ENCODE data around the gene COL2A1. TPM values are rescaled to one million over a fixed set of nuclear protein-coding genes. Genes with fewer than 3 reads are reported as not detected.

COL2A1 gene
- total RNA-seq, 3 donors from 2014 or later = 1.6 to 3.2 TPM; not detected in 1

DNA sequence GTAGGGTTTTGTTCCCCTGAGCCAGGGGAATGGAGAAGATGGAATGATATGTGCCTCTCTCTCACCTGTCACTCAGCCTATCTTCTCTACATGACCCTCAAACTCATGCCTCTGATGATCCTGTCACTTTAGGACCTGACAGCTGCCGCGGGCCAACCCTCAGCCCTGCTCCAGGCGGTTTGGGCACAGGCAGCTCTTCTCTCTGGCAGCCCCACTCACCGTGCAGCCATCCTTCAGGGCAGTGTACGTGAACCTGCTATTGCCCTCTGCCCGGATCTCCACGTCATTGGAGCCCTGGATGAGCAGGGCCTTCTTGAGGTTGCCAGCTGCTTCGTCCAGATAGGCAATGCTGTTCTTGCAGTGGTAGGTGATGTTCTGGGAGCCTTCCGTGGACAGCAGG, 30.4 kb downstream of the COL2A1 start:
- Histone ChIP-seq H3K9me3 (no peaks in the 10 kb centered on the region), H3K4me1 (no peaks in the 10 kb centered on the region), H3K27me3 (no peaks in the 10 kb centered on the region), H3K4me3 (no peak overlapping the region), H3K36me3 (no peaks in the 10 kb centered on the region), H3K27ac (no peak overlapping the region)
- TF ChIP-seq, protein P1, sequence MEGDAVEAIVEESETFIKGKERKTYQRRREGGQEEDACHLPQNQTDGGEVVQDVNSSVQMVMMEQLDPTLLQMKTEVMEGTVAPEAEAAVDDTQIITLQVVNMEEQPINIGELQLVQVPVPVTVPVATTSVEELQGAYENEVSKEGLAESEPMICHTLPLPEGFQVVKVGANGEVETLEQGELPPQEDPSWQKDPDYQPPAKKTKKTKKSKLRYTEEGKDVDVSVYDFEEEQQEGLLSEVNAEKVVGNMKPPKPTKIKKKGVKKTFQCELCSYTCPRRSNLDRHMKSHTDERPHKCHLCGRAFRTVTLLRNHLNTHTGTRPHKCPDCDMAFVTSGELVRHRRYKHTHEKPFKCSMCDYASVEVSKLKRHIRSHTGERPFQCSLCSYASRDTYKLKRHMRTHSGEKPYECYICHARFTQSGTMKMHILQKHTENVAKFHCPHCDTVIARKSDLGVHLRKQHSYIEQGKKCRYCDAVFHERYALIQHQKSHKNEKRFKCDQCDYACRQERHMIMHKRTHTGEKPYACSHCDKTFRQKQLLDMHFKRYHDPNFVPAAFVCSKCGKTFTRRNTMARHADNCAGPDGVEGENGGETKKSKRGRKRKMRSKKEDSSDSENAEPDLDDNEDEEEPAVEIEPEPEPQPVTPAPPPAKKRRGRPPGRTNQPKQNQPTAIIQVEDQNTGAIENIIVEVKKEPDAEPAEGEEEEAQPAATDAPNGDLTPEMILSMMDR (IDR thresholded peaks at IDR 0.05) = no peak
- TF ChIP-seq POLR2AphosphoS5 (IDR thresholded peaks at IDR 0.05) (no peak), POLR2A (IDR thresholded peaks at IDR 0.05) (no peak)
- intact Hi-C loops (cut with DNase I; ENCODE audit: low total_unique reads) = no loop called here
- no peak for DNase-seq (ENCODE audit: low spot score in 2 of 2)

DNA sequence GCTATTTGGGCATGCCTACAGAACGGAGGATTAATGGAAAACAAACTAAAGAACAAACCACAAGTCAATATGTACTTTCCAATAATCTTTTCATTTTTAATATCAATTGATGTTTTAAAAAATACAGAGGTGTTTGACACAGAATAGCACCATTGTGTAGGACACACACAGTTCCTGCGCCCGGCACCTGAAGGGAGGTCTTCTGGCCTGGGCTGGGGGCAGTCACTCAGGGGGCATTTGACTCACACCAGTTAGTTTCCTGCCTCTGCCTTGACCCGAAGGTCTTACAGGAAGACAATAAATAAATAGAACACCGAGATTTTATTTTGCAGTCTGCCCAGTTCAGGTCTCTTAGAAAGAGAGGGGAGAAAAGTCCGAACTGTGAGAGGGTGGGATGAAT, 31.4 kb downstream of the COL2A1 start:
- H3K27ac ChIP-seq = no peak overlapping the region
- no peak for TF ChIP-seq POLR2A (IDR thresholded peaks at IDR 0.05)
- no peak for TF ChIP-seq POLR2AphosphoS5 (IDR thresholded peaks at IDR 0.05)
- TF ChIP-seq, protein P1 (IDR thresholded peaks at IDR 0.05) = no peak
- intact Hi-C loops (cut with DNase I; ENCODE audit: low total_unique reads) = no loop called here
- DNase-seq (ENCODE audit: low spot score in 2 of 2) = no peak
- H3K36me3 ChIP-seq = no peaks in the 10 kb centered on the region
- no peaks in the 10 kb centered on the region for H3K4me1 ChIP-seq
- no peak overlapping the region for H3K4me3 ChIP-seq
- H3K9me3 ChIP-seq = no peaks in the 10 kb centered on the region
- H3K27me3 ChIP-seq = no peaks in the 10 kb centered on the region

DNA sequence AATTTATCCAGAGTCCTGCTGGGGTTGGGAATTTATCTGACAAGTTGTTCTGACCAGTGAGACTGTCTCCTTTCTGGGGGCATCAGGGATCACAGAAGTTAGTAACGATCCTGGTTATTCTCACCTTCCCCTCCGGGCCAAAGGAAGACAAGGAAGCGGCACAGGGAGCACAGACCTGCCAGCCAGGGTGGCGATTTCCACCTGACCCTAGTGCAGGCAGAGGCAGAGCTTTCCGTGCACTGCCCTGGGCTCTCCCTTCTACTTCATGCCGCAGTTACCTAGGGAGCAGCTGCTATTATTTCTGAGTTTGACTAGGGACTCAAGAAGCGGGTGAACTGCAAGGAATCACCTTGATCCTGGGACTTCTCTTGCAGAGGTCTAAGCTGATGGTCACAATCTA, 33.4 kb downstream of the COL2A1 start:
- no peaks in the 10 kb centered on the region for H3K27me3 ChIP-seq
- DNase-seq (ENCODE audit: low spot score in 2 of 2) = no peak
- H3K36me3 ChIP-seq = no peaks in the 10 kb centered on the region
- H3K4me1 ChIP-seq = no peaks in the 10 kb centered on the region
- H3K4me3 ChIP-seq = no peak overlapping the region
- H3K9me3 ChIP-seq = no peaks in the 10 kb centered on the region
- no peak overlapping the region for H3K27ac ChIP-seq
- intact Hi-C loops (cut with DNase I; ENCODE audit: low total_unique reads) = no loop called here
- TF ChIP-seq POLR2AphosphoS5 (IDR thresholded peaks at IDR 0.05) (no peak), POLR2A (IDR thresholded peaks at IDR 0.05) (no peak)
- TF ChIP-seq, protein P1 (IDR thresholded peaks at IDR 0.05) = no peak

DNA sequence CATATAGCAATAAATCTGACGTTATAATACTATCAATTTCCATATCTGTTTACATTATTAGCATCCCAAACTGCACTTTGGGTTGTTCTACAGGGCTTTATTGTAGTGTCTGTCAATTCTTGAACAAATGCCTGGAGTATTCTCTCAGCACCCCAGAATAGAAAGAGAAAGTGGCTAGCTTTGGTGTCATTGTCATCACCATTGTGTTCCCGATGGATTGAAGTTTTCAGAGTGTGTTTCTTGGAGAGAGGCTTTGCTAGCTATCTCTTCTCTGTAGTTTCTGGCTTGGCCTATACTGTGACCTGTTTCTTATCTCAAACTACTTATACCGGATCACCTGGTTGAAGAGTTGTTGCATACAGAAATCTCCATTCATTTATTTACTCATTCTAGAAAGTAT, 34.4 kb downstream of the COL2A1 start:
- no peaks in the 10 kb centered on the region for H3K36me3 ChIP-seq
- H3K4me3 ChIP-seq = no peak overlapping the region
- H3K9me3 ChIP-seq = no peaks in the 10 kb centered on the region
- DNase-seq (ENCODE audit: low spot score in 2 of 2) = no peak
- intact Hi-C loops (cut with DNase I; ENCODE audit: low total_unique reads) = no loop called here
- H3K4me1 ChIP-seq = no peaks in the 10 kb centered on the region
- no peak overlapping the region for H3K27ac ChIP-seq
- H3K27me3 ChIP-seq = no peaks in the 10 kb centered on the region
- TF ChIP-seq, protein P1 (IDR thresholded peaks at IDR 0.05) = no peak
- TF ChIP-seq POLR2AphosphoS5 (IDR thresholded peaks at IDR 0.05) (no peak), POLR2A (IDR thresholded peaks at IDR 0.05) (no peak)

DNA sequence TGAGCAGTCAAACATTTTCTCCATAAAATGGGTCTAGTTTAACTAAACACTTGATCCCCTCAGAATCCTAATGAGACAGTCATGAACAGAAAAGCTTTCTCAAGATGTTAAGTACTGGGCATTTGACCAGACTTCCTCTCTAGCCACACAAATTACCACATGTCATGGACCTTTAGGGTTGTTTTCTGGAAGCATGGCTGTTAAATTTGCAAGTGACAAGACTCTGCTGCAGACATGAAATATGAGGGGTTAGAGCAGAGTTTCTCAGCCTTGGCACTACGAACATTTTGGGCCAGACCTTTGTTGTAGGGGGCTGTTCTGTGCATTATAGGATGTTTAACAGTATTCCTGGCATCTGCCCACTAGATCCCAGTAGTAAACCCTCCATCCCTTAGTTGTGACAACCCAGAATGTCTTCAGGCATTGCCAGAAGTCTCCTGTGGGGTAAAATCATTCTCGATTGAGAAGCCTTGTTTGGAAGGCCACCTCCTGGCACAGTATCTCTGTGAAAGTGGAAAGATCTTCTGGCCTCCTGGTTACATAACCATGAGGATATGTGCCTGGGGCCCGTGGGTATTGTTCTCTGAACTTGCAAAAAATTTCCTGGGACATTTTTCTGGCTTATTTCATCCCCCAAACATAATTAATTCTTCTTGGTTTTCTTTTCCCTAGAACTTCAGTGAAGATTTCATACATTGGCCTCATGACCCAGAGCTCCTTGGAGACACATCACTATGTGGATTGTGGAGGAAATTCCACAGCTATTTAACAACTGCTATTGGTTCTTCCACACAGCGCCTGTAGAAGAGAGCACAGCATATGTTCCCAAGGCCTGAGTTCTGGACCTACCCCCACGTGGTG, 36.6 kb downstream of the COL2A1 start:
- Histone ChIP-seq H3K9me3 (no peaks in the 10 kb centered on the region), H3K27me3 (no peaks in the 10 kb centered on the region), H3K4me3 (no peak overlapping the region), H3K36me3 (no peaks in the 10 kb centered on the region), H3K27ac (peak overlapping the region; percentile 57 to 63), H3K4me1 (no peaks in the 10 kb centered on the region)
- DNase-seq (ENCODE audit: low spot score in 2 of 2) = no peak
- intact Hi-C loops (cut with DNase I; ENCODE audit: low total_unique reads) = no loop called here
- TF ChIP-seq, protein P1 (IDR thresholded peaks at IDR 0.05) = no peak
- TF ChIP-seq POLR2AphosphoS5 (IDR thresholded peaks at IDR 0.05) = peak in 1 of 3 donors; percentile 63
- no peak for TF ChIP-seq POLR2A (IDR thresholded peaks at IDR 0.05)
